ENCODE measurements around the gene KCNQ5.

KCNQ5 gene

GRCh38 chr6:73107016-73107415, 485.2 kb downstream of the KCNQ5 start:
- DNase-seq (ENCODE audit: low spot score), result no peak
- no peak for TF ChIP-seq CTCF (IDR thresholded peaks at IDR 0.05; ENCODE audit: extremely low read depth, missing control alignments)

GRCh38 chr6:73108949-73109348, 487.1 kb downstream of the KCNQ5 start:
- no peak for DNase-seq (ENCODE audit: low spot score)
- no peak for TF ChIP-seq CTCF (IDR thresholded peaks at IDR 0.05; ENCODE audit: extremely low read depth, missing control alignments)

GRCh38 chr6:73109659-73110058, 487.8 kb downstream of the KCNQ5 start:
- no peak for DNase-seq (ENCODE audit: low spot score)
- TF ChIP-seq CTCF (IDR thresholded peaks at IDR 0.05; ENCODE audit: extremely low read depth, missing control alignments), result no peak

GRCh38 chr6:73116330-73116729, 494.5 kb downstream of the KCNQ5 start:
- no peak for DNase-seq (ENCODE audit: low spot score)
- no peak for TF ChIP-seq CTCF (IDR thresholded peaks at IDR 0.05; ENCODE audit: extremely low read depth, missing control alignments)

GRCh38 chr6:73121421-73121993, 499.6 kb downstream of the KCNQ5 start:
- no peak for DNase-seq (ENCODE audit: low spot score)
- no peak for TF ChIP-seq CTCF (IDR thresholded peaks at IDR 0.05; ENCODE audit: extremely low read depth, missing control alignments)

- no peak for TF ChIP-seq CTCF (IDR thresholded peaks at IDR 0.05; ENCODE audit: extremely low read depth, missing control alignments)
- DNase-seq (ENCODE audit: low spot score), result peak; percentile 10
These were observed 501.9 kb downstream of the KCNQ5 start for GRCh38 chr6:73123632-73124329.

GRCh38 chr6:73129653-73130443, 508.0 kb downstream of the KCNQ5 start:
- peak; percentile 70 for DNase-seq (ENCODE audit: low spot score)
- peak; percentile 93 for TF ChIP-seq CTCF (IDR thresholded peaks at IDR 0.05; ENCODE audit: extremely low read depth, missing control alignments)
